ENCODE data around the gene TTC39C. TPM values are rescaled to one million over a fixed set of nuclear protein-coding genes. Genes with fewer than 3 reads are reported as not detected.

TTC39C gene
- total RNA-seq, 2 experiments from 2014 or later: 82.6 to 91.8 TPM

DNA sequence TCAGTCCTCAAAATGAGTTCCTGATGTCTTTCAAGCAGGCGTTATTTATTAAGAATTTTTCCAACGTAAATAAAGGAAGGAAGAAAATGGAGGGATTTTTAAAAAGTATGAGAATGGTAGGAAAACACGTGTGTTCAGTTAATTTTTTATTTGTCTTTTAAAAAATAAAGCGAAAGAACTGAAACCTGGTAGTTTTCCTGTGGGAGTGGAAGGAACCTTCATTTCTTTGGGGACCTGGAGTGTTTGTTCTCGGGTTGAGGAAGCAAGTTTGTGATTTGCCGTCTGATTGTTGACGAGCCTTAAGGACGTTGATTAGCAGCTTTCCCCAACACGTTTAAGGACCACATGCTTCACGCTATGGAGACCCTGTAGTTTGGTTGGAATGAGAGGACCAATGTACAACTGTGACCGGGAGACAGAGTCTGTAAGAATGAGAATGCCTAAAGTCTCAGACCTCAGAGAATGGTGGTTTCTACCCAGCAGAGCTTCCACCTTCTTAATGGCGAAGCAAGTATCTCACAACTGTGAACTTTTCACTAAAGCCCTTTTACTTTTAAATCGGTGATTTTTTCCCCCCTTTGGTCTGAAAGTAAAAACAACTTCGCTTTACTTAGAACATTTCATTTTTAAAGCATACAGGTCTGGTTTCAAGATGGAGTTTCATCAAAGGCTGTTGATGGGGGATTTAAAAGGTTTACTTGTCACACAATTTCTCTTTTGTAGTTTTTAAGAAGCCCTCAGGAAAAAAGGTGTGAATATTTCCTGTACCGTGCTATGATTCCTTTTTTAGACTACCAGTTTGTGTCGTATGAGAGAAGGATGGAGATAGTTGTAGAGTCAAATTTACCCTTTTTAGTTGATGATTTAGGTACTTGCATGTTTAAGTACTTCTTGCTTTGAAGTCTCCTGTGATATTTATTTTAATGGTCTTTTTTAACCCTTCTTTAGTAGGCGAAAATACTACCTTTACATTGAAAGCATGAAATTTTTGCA lies 1.4 kb downstream of the TTC39C start:
- Mint-ChIP-seq H3K9me3 (no peaks in the 10 kb centered on the region), H3K36me3 (ENCODE audit: low read depth) (peaks cover 42% of the 10 kb centered on the region), H3K27me3 (no peaks in the 10 kb centered on the region), H3K4me3 (peak overlapping the region; percentile 94), H3K27ac (peak overlapping the region; percentile 86), H3K4me1 (ENCODE audit: low read depth) (peaks cover 80% of the 10 kb centered on the region)
- ChIA-PET POLR2A (interaction anchor here (0.8 to 3.6 kb wide), 8 partner anchors 12 to 60 kb away, joined by 3 to 33 read pairs (median 6); no protein-coding TSS in a partner anchor), CTCF (interaction anchor here (1.2 kb wide), 1 partner anchor 60 kb away, joined by 4 read pairs; no protein-coding TSS in a partner anchor)
- intact Hi-C loops (cut with DNase I, micrococcal nuclease): loop anchor here (2.0 to 5.0 kb wide), 3 partner anchors 36 to 103 kb away; no protein-coding TSS in a partner anchor
- DNase-seq (peak in 2 of 14 experiments; percentile 44 to 47), ATAC-seq (ENCODE audit: poor library complexity) (no peak)
- no peaks in the 10 kb centered on the region for H3K9me3 ChIP-seq (ENCODE audit: control insufficient read depth in 1 of 2, insufficient read depth in 1 of 2, low read length in 2 of 2)
- peak overlapping the region; percentile 91 for H3K4me3 ChIP-seq (ENCODE audit: low read length)
- no peak for TF ChIP-seq CTCF (IDR thresholded peaks at IDR 0.05)
- peak overlapping the region; percentile 53 to 88 for H3K27ac ChIP-seq (ENCODE audit: low read depth in 1 of 2, low read length in 2 of 2)
- H3K36me3 ChIP-seq (ENCODE audit: insufficient read depth, low read length): peaks cover 12% of the 10 kb centered on the region
- peaks cover 66% of the 10 kb centered on the region for H3K4me1 ChIP-seq (ENCODE audit: insufficient read depth, low read length)
- no peaks in the 10 kb centered on the region for H3K27me3 ChIP-seq (ENCODE audit: control insufficient read depth in 1 of 2, insufficient read depth in 2 of 2, low read length in 2 of 2)

DNA sequence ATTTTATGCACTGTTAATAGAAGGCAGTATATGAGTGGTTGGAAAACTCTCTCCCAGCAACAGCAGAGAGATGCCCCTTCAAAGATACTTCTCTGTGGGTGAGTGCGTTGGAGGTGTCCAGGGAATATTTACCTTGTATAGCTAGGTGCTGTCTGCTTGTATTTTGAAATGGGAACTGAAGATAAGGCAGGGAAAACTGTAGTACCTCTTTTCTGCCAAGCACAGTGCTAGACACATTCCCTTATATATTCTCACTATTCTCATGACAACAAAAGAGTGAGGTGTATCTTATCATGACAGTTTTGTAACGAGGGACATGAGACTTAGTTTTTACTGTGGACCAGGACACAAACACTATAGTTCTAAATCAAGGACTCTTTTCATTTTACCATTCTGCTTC lies 2.1 kb downstream of the TTC39C start:
- peak overlapping the region; percentile 86 for H3K27ac Mint-ChIP-seq
- Histone ChIP-seq H3K27me3 (ENCODE audit: control insufficient read depth in 1 of 2, insufficient read depth in 2 of 2, low read length in 2 of 2) (no peaks in the 10 kb centered on the region), H3K27ac (ENCODE audit: low read depth in 1 of 2, low read length in 2 of 2) (peak overlapping the region; percentile 1 to 31), H3K36me3 (ENCODE audit: insufficient read depth, low read length) (peaks cover 17% of the 10 kb centered on the region), H3K4me1 (ENCODE audit: insufficient read depth, low read length) (peaks cover 67% of the 10 kb centered on the region), H3K4me3 (ENCODE audit: low read length) (peak overlapping the region; percentile 91), H3K9me3 (ENCODE audit: control insufficient read depth in 1 of 2, insufficient read depth in 1 of 2, low read length in 2 of 2) (no peaks in the 10 kb centered on the region)
- peak in 1 of 14 experiments; percentile 27 for DNase-seq
- CTCF ChIA-PET: interaction anchor here (1.1 to 1.8 kb wide), 2 partner anchors 41 to 60 kb away, joined by 3 to 6 read pairs; no protein-coding TSS in a partner anchor
- H3K36me3 Mint-ChIP-seq (ENCODE audit: low read depth): peaks cover 48% of the 10 kb centered on the region
- POLR2A ChIA-PET: interaction anchor here (1.0 to 1.3 kb wide), 2 partner anchors 48 kb away, joined by 3 read pairs; no protein-coding TSS in a partner anchor
- no peak for ATAC-seq (ENCODE audit: poor library complexity)
- H3K4me3 Mint-ChIP-seq: peak overlapping the region; percentile 94
- H3K9me3 Mint-ChIP-seq: no peaks in the 10 kb centered on the region
- TF ChIP-seq CTCF (IDR thresholded peaks at IDR 0.05): no peak
- H3K27me3 Mint-ChIP-seq: no peaks in the 10 kb centered on the region
- intact Hi-C loops (cut with DNase I, micrococcal nuclease): loop anchor here in 1 of 2 experiments (5.0 kb wide), 1 partner anchor 36 kb away; no protein-coding TSS in a partner anchor
- peaks cover 80% of the 10 kb centered on the region for H3K4me1 Mint-ChIP-seq (ENCODE audit: low read depth)

GRCh38 chr18:24018299-24018886 lies 3.8 kb downstream of the TTC39C start:
- H3K4me3 Mint-ChIP-seq: peak overlapping the region; percentile 74
- H3K36me3 Mint-ChIP-seq (ENCODE audit: low read depth): peaks cover 66% of the 10 kb centered on the region
- H3K36me3 ChIP-seq (ENCODE audit: insufficient read depth, low read length): peaks cover 33% of the 10 kb centered on the region
- H3K9me3 Mint-ChIP-seq: no peaks in the 10 kb centered on the region
- peak overlapping the region; percentile 25 to 38 for H3K27ac ChIP-seq (ENCODE audit: low read depth in 1 of 2, low read length in 2 of 2)
- H3K27ac Mint-ChIP-seq: peak overlapping the region; percentile 86
- H3K9me3 ChIP-seq (ENCODE audit: control insufficient read depth in 1 of 2, insufficient read depth in 1 of 2, low read length in 2 of 2): no peaks in the 10 kb centered on the region
- DNase-seq (peak in 1 of 14 experiments; percentile 31), ATAC-seq (ENCODE audit: poor library complexity) (no peak)
- peaks cover 83% of the 10 kb centered on the region for H3K4me1 Mint-ChIP-seq (ENCODE audit: low read depth)
- H3K4me3 ChIP-seq (ENCODE audit: low read length): peak overlapping the region; percentile 91
- H3K27me3 Mint-ChIP-seq: no peaks in the 10 kb centered on the region
- ChIA-PET CTCF (interaction anchor here (1.8 kb wide), 1 partner anchor 58 kb away, joined by 6 read pairs; no protein-coding TSS in a partner anchor), POLR2A (interaction anchor here (0.6 to 1.0 kb wide), 2 partner anchors 48 to 96 kb away, joined by 3 read pairs; no protein-coding TSS in a partner anchor)
- intact Hi-C loops (cut with DNase I, micrococcal nuclease): loop anchor here (2.0 to 5.0 kb wide), 3 partner anchors 14 to 36 kb away; no protein-coding TSS in a partner anchor
- H3K4me1 ChIP-seq (ENCODE audit: insufficient read depth, low read length): peaks cover 69% of the 10 kb centered on the region
- no peak for TF ChIP-seq CTCF (IDR thresholded peaks at IDR 0.05)
- no peaks in the 10 kb centered on the region for H3K27me3 ChIP-seq (ENCODE audit: control insufficient read depth in 1 of 2, insufficient read depth in 2 of 2, low read length in 2 of 2)
